WTC11 (cell line): ENCODE data around the gene SRP14. TPM values are rescaled to one million over a fixed set of nuclear protein-coding genes. Genes with fewer than 3 reads are reported as not detected.
A peak's percentile ranks its signal among the peaks of the same experiment; 100 is the strongest.

Experiments
- ATAC-seq: fragments of 200-7000 bp; cut with Tn5 transposase; 2 replicates; pipeline ENCODE4 v1.10.0; 2021; ENCODE audit warnings: mild to moderate bottlenecking, moderate library complexity
- Bru-seq: library from RNA; stranded (reverse); fragments of 400-500 nt; gene quantifications from one replicate; lab custom pipeline; 2021; lab: Mats Ljungman, UMichigan
- CTCF ChIA-PET: fragments of 300-600 bp; sonication (Branson Sonifier 250); formaldehyde crosslinking; loops from one replicate; lab custom pipeline; 2021; ENCODE audit warnings: antibody characterized with exemption; lab: Charles Lee
- POLR2A ChIA-PET: fragments of 350-600 bp; sonication (Branson Sonifier 250); formaldehyde crosslinking; loops from one replicate; lab custom pipeline; 2021; ENCODE audit warnings: antibody characterized with exemption; lab: Charles Lee
- DNase-seq: peaks from one replicate; pipeline ENCODE4 v3.0.0; 2021; ENCODE audit warnings: low spot score
- H3K27ac Mint-ChIP-seq: 2 replicates; pipeline ENCODE4 v1.8.0; 2021; ENCODE audit warnings: mixed read lengths
- H3K27me3 Mint-ChIP-seq: 2 replicates; pipeline ENCODE4 v1.8.0; 2021; ENCODE audit warnings: low read depth, mild to moderate bottlenecking, moderate library complexity, mixed read lengths
- H3K36me3 Mint-ChIP-seq: 2 replicates; pipeline ENCODE4 v1.8.0; 2021; ENCODE audit warnings: mixed read lengths
- H3K4me1 Mint-ChIP-seq: 2 replicates; pipeline ENCODE4 v1.8.0; 2022; ENCODE audit warnings: mixed read lengths
- H3K4me3 Mint-ChIP-seq: 2 replicates; pipeline ENCODE4 v1.8.0; 2021; ENCODE audit warnings: mild to moderate bottlenecking, moderate library complexity, mixed read lengths
- H3K9me3 Mint-ChIP-seq: 2 replicates; pipeline ENCODE4 v1.8.0; 2021; ENCODE audit warnings: mixed read lengths
- AFF4 ChIP-seq: sonication (generic); formaldehyde crosslinking; IDR thresholded peaks from 2 replicates; pipeline ENCODE4 v1.8.1; 2023; ENCODE audit warnings: mild to moderate bottlenecking, missing genetic modification reagents, borderline replicate concordance
- AR ChIP-seq: fragments of 250-450 bp; sonication (Bioruptor Pico); IDR thresholded peaks from 2 replicates; pipeline ENCODE4 v1.9.0; 2021; ENCODE audit warnings: mild to moderate bottlenecking
- ATF3 ChIP-seq: sonication (generic); formaldehyde crosslinking; conservative IDR thresholded peaks from 2 replicates; pipeline ENCODE4 v1.8.1; 2022; ENCODE audit warnings: mild to moderate bottlenecking, missing genetic modification reagents
- ETV6 ChIP-seq: sonication (generic); formaldehyde crosslinking; IDR thresholded peaks from 2 replicates; pipeline ENCODE4 v1.8.1; 2022; ENCODE audit warnings: mild to moderate bottlenecking, missing genetic modification reagents
- FOXP1 ChIP-seq: sonication (generic); formaldehyde crosslinking; IDR thresholded peaks from 2 replicates; pipeline ENCODE4 v1.8.0; 2022; ENCODE audit warnings: missing genetic modification reagents, mild to moderate bottlenecking, moderate library complexity, borderline replicate concordance
- IRF2 ChIP-seq: sonication (generic); formaldehyde crosslinking; IDR thresholded peaks from 2 replicates; pipeline ENCODE4 v1.8.0; 2022; ENCODE audit warnings: low read depth, missing genetic modification reagents, borderline replicate concordance
- JAZF1 ChIP-seq: fragments of 250-450 bp; sonication (Bioruptor Pico); IDR thresholded peaks from 2 replicates; pipeline ENCODE4 v1.9.0; 2021; ENCODE audit warnings: moderate library complexity, mild to moderate bottlenecking, inconsistent platforms
- KAT7 ChIP-seq: sonication (generic); formaldehyde crosslinking; IDR thresholded peaks from 2 replicates; pipeline ENCODE4 v1.8.1; 2023; ENCODE audit warnings: missing genetic modification reagents, mild to moderate bottlenecking, borderline replicate concordance
- MLX ChIP-seq: sonication (generic); formaldehyde crosslinking; IDR thresholded peaks from 2 replicates; pipeline ENCODE4 v1.8.1; 2023; ENCODE audit warnings: mild to moderate bottlenecking, missing genetic modification reagents, moderate library complexity
- MXD4 ChIP-seq: fragments of 250-450 bp; sonication (Bioruptor Pico); IDR thresholded peaks from 2 replicates; pipeline ENCODE4 v1.8.0; 2021; ENCODE audit warnings: mild to moderate bottlenecking, moderate library complexity, borderline replicate concordance
- MYBL2 ChIP-seq: sonication (generic); formaldehyde crosslinking; IDR thresholded peaks from 2 replicates; pipeline ENCODE4 v1.8.1; 2023; ENCODE audit warnings: mild to moderate bottlenecking, moderate library complexity, missing genetic modification reagents
- NFE2L1 ChIP-seq: sonication (generic); formaldehyde crosslinking; IDR thresholded peaks from 2 replicates; pipeline ENCODE4 v1.8.1; 2023; ENCODE audit warnings: missing genetic modification reagents
- PREB ChIP-seq: sonication (generic); formaldehyde crosslinking; IDR thresholded peaks from 2 replicates; pipeline ENCODE4 v1.8.1; 2022; ENCODE audit warnings: mild to moderate bottlenecking, missing genetic modification reagents, moderate library complexity, borderline replicate concordance
- TEAD4 ChIP-seq: sonication (generic); formaldehyde crosslinking; IDR thresholded peaks from 2 replicates; pipeline ENCODE4 v1.8.0; 2022; ENCODE audit warnings: mild to moderate bottlenecking, missing genetic modification reagents
- USF1 ChIP-seq: sonication (generic); formaldehyde crosslinking; IDR thresholded peaks from 2 replicates; pipeline ENCODE4 v1.8.0; 2022; ENCODE audit warnings: mild to moderate bottlenecking, missing genetic modification reagents
- ZBTB43 ChIP-seq: sonication (generic); formaldehyde crosslinking; IDR thresholded peaks from 2 replicates; pipeline ENCODE4 v1.8.1; 2023; ENCODE audit warnings: mild to moderate bottlenecking, missing genetic modification reagents
- ZNF396 ChIP-seq: fragments of 250-450 bp; sonication (Bioruptor Pico); IDR thresholded peaks from 2 replicates; pipeline ENCODE4 v1.8.0; 2021; ENCODE audit warnings: mild to moderate bottlenecking, moderate library complexity, borderline replicate concordance
- ZNF423 ChIP-seq: fragments of 250-450 bp; sonication (Bioruptor Pico); IDR thresholded peaks from 2 replicates; pipeline ENCODE4 v2.1.2; 2022; ENCODE audit warnings: mild to moderate bottlenecking, moderate library complexity
- ZSCAN18 ChIP-seq: fragments of 250-450 bp; sonication (Bioruptor Pico); IDR thresholded peaks from 2 replicates; pipeline ENCODE4 v2.1.2; 2022; ENCODE audit warnings: mild to moderate bottlenecking, moderate library complexity
- long read RNA-seq, 3 experiments: library from RNA in 1 of 3; library from capped mRNA in 1 of 3; library from polyadenylated mRNA in 1 of 3; unstranded in 2 of 3; stranded (forward) in 1 of 3; transcript quantifications; one replicate each; pipeline ENCODE4 v2.0.0, GENCODE V29; 2021
- total RNA-seq: library from RNA; stranded (reverse); gene quantifications from 3 replicates; pipeline ENCODE4 v1.2.3, GENCODE V29; 2021

The SRP14 gene
- total RNA-seq (190 to 199 TPM (median 192 TPM) in 3 replicates), Bru-seq, nascent RNA (percentile 98 among the genes with signal in this experiment)
- long read RNA-seq, experiment 1, transcript SRP14-201 (5 exons, 1,077 nt) = major isoform, 730 of 766 reads
- long read RNA-seq, experiment 1, transcript SRP14-204 (4 exons, 780 nt) = minor isoform, 9 of 766 reads
- long read RNA-seq, experiment 1, partial matches to known transcripts = 15 of 766 reads
- long read RNA-seq, experiment 1, other reads (novel, unspliced or antisense) = 12 of 766 reads
- long read RNA-seq, experiment 2, transcript SRP14-201 (5 exons, 1,077 nt) = major isoform, 440 of 643 reads
- long read RNA-seq, experiment 2, transcript SRP14-204 (4 exons, 780 nt) = minor isoform, 45 of 643 reads
- long read RNA-seq, experiment 2, partial matches to known transcripts = 70 of 643 reads
- long read RNA-seq, experiment 2, other reads (novel, unspliced or antisense) = 88 of 643 reads
- long read RNA-seq, experiment 3, transcript SRP14-201 (5 exons, 1,077 nt) = minor isoform, 18 of 1,708 reads
- long read RNA-seq, experiment 3, transcript SRP14-207 (5 exons, 463 nt) = minor isoform, 12 of 1,708 reads
- long read RNA-seq, experiment 3, transcript SRP14-204 (4 exons, 780 nt) = major isoform, 1,200 of 1,708 reads
- long read RNA-seq, experiment 3, partial matches to known transcripts = 469 of 1,708 reads
- long read RNA-seq, experiment 3, other reads (novel, unspliced or antisense) = 9 of 1,708 reads

- H3K4me3 Mint-ChIP-seq = peak within 1 kb of the TSS; percentile 90
- peaks cover 20% of the 10 kb centered on the region for H3K4me1 Mint-ChIP-seq
- H3K36me3 Mint-ChIP-seq = peaks cover 33% of the 10 kb centered on the region
- peak within 1 kb of the TSS; percentile 96 for H3K27ac Mint-ChIP-seq
- ChIA-PET CTCF (interaction anchor here (0.6 to 4.1 kb wide), 10 partner anchors 9 to 240 kb away, joined by 3 to 15 read pairs (median 4); no protein-coding TSS in a partner anchor), POLR2A (interaction anchor here (1.1 to 1.2 kb wide), 2 partner anchors 139 to 151 kb away, joined by 3 to 5 read pairs; no protein-coding TSS in a partner anchor)
- H3K27me3 Mint-ChIP-seq = no peaks in the 10 kb centered on the region
- no peaks in the 10 kb centered on the region for H3K9me3 Mint-ChIP-seq
- DNase-seq (peak; percentile 95), ATAC-seq (peak; percentile 97)
- TF ChIP-seq ZBTB43 (CRISPR knock-in tag) (0 out of 2 replicates have a peak, but pooled peaks have one; percentile 41), MLX (no peak), FOXP1 (CRISPR knock-in tag) (peak; percentile 70), AR (no peak), ATF3 (CRISPR knock-in tag) (no peak), USF1 (peak; percentile 26), ETV6 (CRISPR knock-in tag) (peak; percentile 72; the same call in 1 of the 2 replicates), ZSCAN18 (CRISPR knock-in tag) (peak; percentile 17; the same call in 1 of the 2 replicates), ZNF423 (CRISPR knock-in tag) (no peak; the same call in 1 of the 2 replicates), ZNF396 (CRISPR knock-in tag) (no peak), NFE2L1 (CRISPR knock-in tag) (0 out of 2 replicates have a peak, but pooled peaks have one; percentile 15), AFF4 (CRISPR knock-in tag) (0 out of 2 replicates have a peak, but pooled peaks have one; percentile 51), PREB (CRISPR knock-in tag) (no peak), TEAD4 (0 out of 2 replicates have a peak, but pooled peaks have one; percentile 52), MYBL2 (0 out of 2 replicates have a peak, but pooled peaks have one; percentile 42), IRF2 (CRISPR knock-in tag) (no peak), MXD4 (CRISPR knock-in tag) (no peak), KAT7 (CRISPR knock-in tag) (no peak), JAZF1 (CRISPR knock-in tag) (no peak)
Measured at GRCh38 chr15:40038638-40039543, at the start of gene SRP14. SRP14 (minus strand) TSS chr15:40039181; CDS start chr15:40039116, 65 bp downstream.
